AG10803 (cell line): ENCODE data around the gene OR5H6.

Experiments used
- DNase-seq: peaks from one replicate; pipeline ENCODE4 v3.0.0; 2010; ENCODE audit warnings: low read depth
- H3K4me3 ChIP-seq: 2 replicates; pipeline ENCODE4 v1.5.1; 2011; ENCODE audit warnings: mild to moderate bottlenecking, low read length, control low read depth
- TF ChIP-seq, protein P1 (sequence below): conservative IDR thresholded peaks from 2 replicates; pipeline ENCODE4 v1.5.1; 2011; ENCODE audit warnings: mild to moderate bottlenecking, low read length, control low read depth, inconsistent platforms

Gene OR5H6

DNA sequence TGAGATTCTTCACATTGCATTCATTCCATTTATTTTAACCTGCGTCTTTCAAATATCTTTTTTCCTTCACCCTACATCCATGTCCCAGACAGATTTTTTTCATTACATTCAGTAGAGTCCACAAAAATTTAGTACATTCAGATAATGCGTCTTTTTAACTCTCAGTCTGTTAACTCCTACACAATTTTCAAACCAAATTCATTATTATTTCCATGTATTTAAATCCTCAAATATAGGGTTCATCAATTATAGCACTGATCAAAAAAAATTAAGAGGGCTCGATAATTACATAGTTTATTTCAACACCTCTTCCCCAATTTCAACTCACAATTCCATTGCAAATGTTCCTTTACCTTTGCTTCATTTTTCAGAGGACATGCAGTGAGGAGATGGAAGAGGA lies at the start of gene OR5H6:
Gene OR5H6, plus strand, starts transcription at position 301 of the 400 bp plus-strand sequence. Its CDS starts 89 bp downstream, at position 390.
- H3K4me3 ChIP-seq: no peak within 1 kb of the TSS
- TF ChIP-seq, protein P1, sequence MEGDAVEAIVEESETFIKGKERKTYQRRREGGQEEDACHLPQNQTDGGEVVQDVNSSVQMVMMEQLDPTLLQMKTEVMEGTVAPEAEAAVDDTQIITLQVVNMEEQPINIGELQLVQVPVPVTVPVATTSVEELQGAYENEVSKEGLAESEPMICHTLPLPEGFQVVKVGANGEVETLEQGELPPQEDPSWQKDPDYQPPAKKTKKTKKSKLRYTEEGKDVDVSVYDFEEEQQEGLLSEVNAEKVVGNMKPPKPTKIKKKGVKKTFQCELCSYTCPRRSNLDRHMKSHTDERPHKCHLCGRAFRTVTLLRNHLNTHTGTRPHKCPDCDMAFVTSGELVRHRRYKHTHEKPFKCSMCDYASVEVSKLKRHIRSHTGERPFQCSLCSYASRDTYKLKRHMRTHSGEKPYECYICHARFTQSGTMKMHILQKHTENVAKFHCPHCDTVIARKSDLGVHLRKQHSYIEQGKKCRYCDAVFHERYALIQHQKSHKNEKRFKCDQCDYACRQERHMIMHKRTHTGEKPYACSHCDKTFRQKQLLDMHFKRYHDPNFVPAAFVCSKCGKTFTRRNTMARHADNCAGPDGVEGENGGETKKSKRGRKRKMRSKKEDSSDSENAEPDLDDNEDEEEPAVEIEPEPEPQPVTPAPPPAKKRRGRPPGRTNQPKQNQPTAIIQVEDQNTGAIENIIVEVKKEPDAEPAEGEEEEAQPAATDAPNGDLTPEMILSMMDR: no peak
- DNase-seq: no peak

DNA sequence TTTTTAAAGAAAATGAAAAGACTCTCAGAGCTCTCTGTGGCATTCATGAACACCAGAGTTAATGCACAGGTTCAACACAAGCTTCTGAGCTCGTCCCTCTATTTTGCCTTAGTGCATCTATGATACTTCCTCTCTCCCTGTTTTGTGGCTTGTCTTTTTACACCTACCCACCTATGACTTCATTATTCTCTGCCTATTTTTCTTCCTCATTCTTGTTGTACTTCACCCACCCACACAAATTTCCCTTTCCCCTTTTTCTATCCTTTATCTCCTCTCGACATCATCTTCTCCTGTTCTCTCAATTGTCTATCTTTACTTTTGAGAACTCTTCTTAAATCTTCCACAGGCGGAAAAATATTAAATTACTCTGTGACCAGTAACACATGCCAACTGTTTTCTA lies 49.0 kb upstream of the OR5H6 start:
- no peak overlapping the region for H3K4me3 ChIP-seq
- DNase-seq: no peak
- TF ChIP-seq, protein P1: no peak

- no peak overlapping the region for H3K4me3 ChIP-seq
- TF ChIP-seq, protein P1: no peak
- no peak for DNase-seq
Measured at GRCh38 chr3:98223907-98224672, 40.0 kb upstream of the OR5H6 start.

- TF ChIP-seq, protein P1: no peak
- H3K4me3 ChIP-seq: no peak overlapping the region
- no peak for DNase-seq
Measured at GRCh38 chr3:98232489-98232888, 31.6 kb upstream of the OR5H6 start.

- no peak for DNase-seq
- H3K4me3 ChIP-seq: no peak overlapping the region
- TF ChIP-seq, protein P1: no peak
Measured at GRCh38 chr3:98233468-98233867, 30.6 kb upstream of the OR5H6 start.

- TF ChIP-seq, protein P1: no peak
- no peak for DNase-seq
Measured at GRCh38 chr3:98240131-98240530, 23.9 kb upstream of the OR5H6 start.

DNA sequence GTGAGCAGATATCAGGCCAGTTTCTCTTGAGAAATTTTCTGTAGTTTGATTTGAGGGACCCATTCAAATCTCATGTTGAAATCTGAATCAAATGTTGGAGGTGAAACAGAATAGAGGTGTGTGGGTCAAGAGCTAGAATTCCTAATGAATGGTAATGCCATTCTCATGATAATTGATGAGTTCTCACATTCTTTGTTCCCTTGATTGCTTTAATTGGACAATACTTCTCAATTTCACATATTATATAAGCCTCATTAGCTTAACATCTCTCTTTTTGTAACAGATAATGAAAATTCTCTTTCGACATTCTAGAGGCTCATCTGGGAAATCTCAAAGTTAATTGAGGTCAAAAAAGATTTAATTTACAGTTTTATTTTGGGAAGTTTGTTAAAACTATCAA lies 21.9 kb upstream of the OR5H6 start:
- TF ChIP-seq, protein P1: no peak
- no peak for DNase-seq
- no peak overlapping the region for H3K4me3 ChIP-seq

More at GRCh38 chr3:98240131-98240530, 23.9 kb upstream of the OR5H6 start:
- H3K4me3 ChIP-seq: no peak overlapping the region
